ENCODE data around the gene NMT2.

- TF ChIP-seq, protein P1, sequence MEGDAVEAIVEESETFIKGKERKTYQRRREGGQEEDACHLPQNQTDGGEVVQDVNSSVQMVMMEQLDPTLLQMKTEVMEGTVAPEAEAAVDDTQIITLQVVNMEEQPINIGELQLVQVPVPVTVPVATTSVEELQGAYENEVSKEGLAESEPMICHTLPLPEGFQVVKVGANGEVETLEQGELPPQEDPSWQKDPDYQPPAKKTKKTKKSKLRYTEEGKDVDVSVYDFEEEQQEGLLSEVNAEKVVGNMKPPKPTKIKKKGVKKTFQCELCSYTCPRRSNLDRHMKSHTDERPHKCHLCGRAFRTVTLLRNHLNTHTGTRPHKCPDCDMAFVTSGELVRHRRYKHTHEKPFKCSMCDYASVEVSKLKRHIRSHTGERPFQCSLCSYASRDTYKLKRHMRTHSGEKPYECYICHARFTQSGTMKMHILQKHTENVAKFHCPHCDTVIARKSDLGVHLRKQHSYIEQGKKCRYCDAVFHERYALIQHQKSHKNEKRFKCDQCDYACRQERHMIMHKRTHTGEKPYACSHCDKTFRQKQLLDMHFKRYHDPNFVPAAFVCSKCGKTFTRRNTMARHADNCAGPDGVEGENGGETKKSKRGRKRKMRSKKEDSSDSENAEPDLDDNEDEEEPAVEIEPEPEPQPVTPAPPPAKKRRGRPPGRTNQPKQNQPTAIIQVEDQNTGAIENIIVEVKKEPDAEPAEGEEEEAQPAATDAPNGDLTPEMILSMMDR (IDR thresholded peaks at IDR 0.05) = no peak
- TF ChIP-seq POLR2A (IDR thresholded peaks at IDR 0.05) = no peak
Measured at GRCh38 chr10:15176269-15176668, 7.8 kb upstream of the NMT2 start.
